Activated CD4-positive, alpha-beta memory T cell treated with anti-CD3 and anti-CD28 coated beads, Interleukin-2, amount 10 ng/mL, durations not matched to agents 7 days and 5 days (primary cell): ENCODE results near the gene GAS2. TPM values are rescaled to one million over a fixed set of nuclear protein-coding genes. Genes with fewer than 3 reads are reported as not detected.

Source experiments
- CTCF ChIA-PET: fragments of 350-600 bp; sonication (Branson Sonifier 250); formaldehyde crosslinking; loops from one replicate; lab custom pipeline; 2021; ENCODE audit warnings: antibody characterized with exemption, inconsistent platforms; lab: Charles Lee
- POLR2A ChIA-PET: fragments of 350-600 bp; sonication (Branson Sonifier 250); formaldehyde crosslinking; loops from one replicate; lab custom pipeline; 2021; ENCODE audit warnings: antibody characterized with exemption; lab: Charles Lee
- DNase-seq: peaks from one replicate; pipeline ENCODE4 v3.0.0-alpha.2; 2020
- H3K27ac Mint-ChIP-seq: one replicate; pipeline ENCODE4 v1.8.0; 2021; ENCODE audit warnings: mild to moderate bottlenecking, mixed read lengths
- H3K27me3 Mint-ChIP-seq: one replicate; pipeline ENCODE4 v1.8.0; 2021; ENCODE audit warnings: mixed read lengths
- H3K36me3 Mint-ChIP-seq: one replicate; pipeline ENCODE4 v1.8.0; 2021; ENCODE audit warnings: low read depth, mixed read lengths
- H3K4me1 Mint-ChIP-seq: one replicate; pipeline ENCODE4 v1.8.0; 2021; ENCODE audit warnings: mixed read lengths
- H3K4me3 Mint-ChIP-seq: one replicate; pipeline ENCODE4 v1.8.0; 2021; ENCODE audit warnings: mild to moderate bottlenecking, mixed read lengths
- H3K9me3 Mint-ChIP-seq: one replicate; pipeline ENCODE4 v1.8.0; 2021; ENCODE audit warnings: mixed read lengths
- total RNA-seq, 2 experiments: library from RNA; stranded (reverse); gene quantifications; one replicate each; pipeline ENCODE4 v1.2.3, GENCODE V29; 2021

The GAS2 gene
- total RNA-seq, 2 experiments from 2014 or later, result 1.1 to 1.2 TPM

- POLR2A ChIA-PET, result interaction anchor here (1.0 to 2.2 kb wide), 6 partner anchors 9 to 204 kb away, joined by 3 to 23 read pairs (median 4); partner anchors contain the start of gene FANCF
- Mint-ChIP-seq H3K27ac (peak within 1 kb of the TSS; percentile 84), H3K4me3 (peak within 1 kb of the TSS; percentile 91), H3K4me1 (peaks cover 21% of the 10 kb centered on the region), H3K9me3 (no peaks in the 10 kb centered on the region), H3K27me3 (no peaks in the 10 kb centered on the region), H3K36me3 (peaks cover 8% of the 10 kb centered on the region)
- CTCF ChIA-PET, result interaction anchor here (0.5 to 2.6 kb wide), 20 partner anchors 8 to 1491 kb away, joined by 3 to 15 read pairs (median 4); partner anchors contain the start of genes FANCF and GAS2
- peak; percentile 93 for DNase-seq
Observed at GRCh38 chr11:22829231-22830081, 163.0 kb downstream of the GAS2 start, which contains the start of gene SVIP. Gene SVIP, minus strand, starts transcription at chr11:22829801. Its CDS starts 53 bp downstream, at chr11:22829748.

GRCh38 chr11:22830082-22830414 lies 163.6 kb downstream of the GAS2 start:
- H3K27me3 Mint-ChIP-seq, result no peaks in the 10 kb centered on the region
- H3K9me3 Mint-ChIP-seq, result no peaks in the 10 kb centered on the region
- no peak overlapping the region for H3K27ac Mint-ChIP-seq
- no peak for DNase-seq
- CTCF ChIA-PET, result interaction anchor here (0.5 to 2.6 kb wide), 13 partner anchors 9 to 1490 kb away, joined by 3 to 13 read pairs (median 4); no protein-coding TSS in a partner anchor
- H3K36me3 Mint-ChIP-seq, result peaks cover 3% of the 10 kb centered on the region
- POLR2A ChIA-PET, result interaction anchor here (1.1 to 2.2 kb wide), 2 partner anchors 16 to 205 kb away, joined by 3 to 23 read pairs; partner anchors contain the start of gene FANCF
- H3K4me1 Mint-ChIP-seq, result peaks cover 21% of the 10 kb centered on the region
- H3K4me3 Mint-ChIP-seq, result peak overlapping the region; percentile 91

- Mint-ChIP-seq H3K4me3 (no peak overlapping the region), H3K27me3 (no peaks in the 10 kb centered on the region), H3K27ac (no peak overlapping the region), H3K4me1 (peaks cover 18% of the 10 kb centered on the region), H3K9me3 (no peaks in the 10 kb centered on the region), H3K36me3 (no peaks in the 10 kb centered on the region)
- ChIA-PET POLR2A (interaction anchor here (0.5 kb wide), 1 partner anchor 108 kb away, joined by 3 read pairs; no protein-coding TSS in a partner anchor), CTCF (no interaction called here)
- DNase-seq, result no peak
Observed at GRCh38 chr11:22832315-22833015, 166.1 kb downstream of the GAS2 start.

GRCh38 chr11:22846726-22847125 lies 180.3 kb downstream of the GAS2 start:
- POLR2A ChIA-PET, result no interaction called here

GRCh38 chr11:22851477-22851876 lies 185.1 kb downstream of the GAS2 start:
- DNase-seq, result no peak
- Mint-ChIP-seq H3K27me3 (no peaks in the 10 kb centered on the region), H3K27ac (no peak overlapping the region), H3K9me3 (peaks cover 3% of the 10 kb centered on the region), H3K36me3 (no peaks in the 10 kb centered on the region), H3K4me3 (no peak overlapping the region), H3K4me1 (no peaks in the 10 kb centered on the region)
- CTCF ChIA-PET, result interaction anchor here (1.3 to 1.5 kb wide), 2 partner anchors 22 to 24 kb away, joined by 4 to 5 read pairs; partner anchors contain the start of gene SVIP
- POLR2A ChIA-PET, result no interaction called here

More at GRCh38 chr11:22846726-22847125, 180.3 kb downstream of the GAS2 start:
- no peaks in the 10 kb centered on the region for H3K9me3 Mint-ChIP-seq
- CTCF ChIA-PET, result no interaction called here
- no peak for DNase-seq
- H3K27me3 Mint-ChIP-seq, result no peaks in the 10 kb centered on the region
- no peaks in the 10 kb centered on the region for H3K4me1 Mint-ChIP-seq
- H3K36me3 Mint-ChIP-seq, result no peaks in the 10 kb centered on the region
- H3K4me3 Mint-ChIP-seq, result no peak overlapping the region
- no peak overlapping the region for H3K27ac Mint-ChIP-seq

GRCh38 chr11:22859756-22860155 lies 193.3 kb downstream of the GAS2 start:
- Mint-ChIP-seq H3K27ac (no peak overlapping the region), H3K27me3 (no peaks in the 10 kb centered on the region)

GRCh38 chr11:22860241-22860640 lies 193.8 kb downstream of the GAS2 start, which contains the start of gene CCDC179:
Gene CCDC179, minus strand, starts transcription at chr11:22860474. Its CDS starts 53 bp downstream, at chr11:22860421.
- POLR2A ChIA-PET, result no interaction called here
- CTCF ChIA-PET, result interaction anchor here (1.2 kb wide), 1 partner anchor 16 kb away, joined by 4 read pairs; no protein-coding TSS in a partner anchor

More at GRCh38 chr11:22859756-22860155, 193.3 kb downstream of the GAS2 start:
- DNase-seq, result no peak
- no peak overlapping the region for H3K4me3 Mint-ChIP-seq
- ChIA-PET CTCF (no interaction called here), POLR2A (no interaction called here)
- no peaks in the 10 kb centered on the region for H3K9me3 Mint-ChIP-seq
- no peaks in the 10 kb centered on the region for H3K4me1 Mint-ChIP-seq
- no peaks in the 10 kb centered on the region for H3K36me3 Mint-ChIP-seq

More at GRCh38 chr11:22860241-22860640, 193.8 kb downstream of the GAS2 start, which contains the start of gene CCDC179:
- Mint-ChIP-seq H3K27ac (no peak within 1 kb of the TSS), H3K27me3 (no peaks in the 10 kb centered on the region), H3K9me3 (no peaks in the 10 kb centered on the region), H3K4me1 (no peaks in the 10 kb centered on the region), H3K4me3 (no peak within 1 kb of the TSS), H3K36me3 (no peaks in the 10 kb centered on the region)
- no peak for DNase-seq

Other genes starting within 250 kb of the GAS2 start
- gene FANCF, start 40.8 kb upstream of the GAS2 start, total RNA-seq, result 10 to 100 TPM; 13.2 to 13.6 TPM
- 10 to 100 TPM; 26.9 to 27.5 TPM for gene SVIP, start 163.2 kb downstream of the GAS2 start, total RNA-seq
- gene CCDC179, start 193.9 kb downstream of the GAS2 start, total RNA-seq, result not detected